Psoas muscle (tissue), 8 donors: ENCODE data around the gene KIF19. TPM values are rescaled to one million over a fixed set of nuclear protein-coding genes. Genes with fewer than 3 reads are reported as not detected.

ENCODE experiments used
- ATAC-seq, 4 donors: fragments of 200-7000 bp; cut with Tn5 transposase; one replicate each; pipeline ENCODE4 v1.9.1; 2020; ENCODE audit warnings: moderate library complexity in 3 of 4, mild to moderate bottlenecking in 2 of 4
- DNase-seq, 2 donors: peaks; one replicate each; pipeline ENCODE4 v3.0.0-alpha.2; 2020
- H3K27ac ChIP-seq: fragments of 200-600 bp; one replicate; pipeline ENCODE4 v1.8.0; 2022
- H3K27me3 ChIP-seq, 3 donors: fragments of 200-600 bp in 1 of 3; one replicate each; pipeline versions ENCODE4 v1.6.1 to v1.8.0; 2013 to 2022; ENCODE audit warnings: low read length in 2 of 3, mild to moderate bottlenecking in 2 of 3, moderate library complexity in 1 of 3; ENCODE audit not compliant: insufficient read depth in 3 of 3
- H3K36me3 ChIP-seq, 2 donors: fragments of 200-600 bp in 1 of 2; one replicate each; pipeline versions ENCODE4 v1.6.1 to v1.8.0; 2013 to 2022; ENCODE audit warnings: low read depth in 1 of 2, mild to moderate bottlenecking in 1 of 2, moderate library complexity in 1 of 2; ENCODE audit not compliant: insufficient read depth in 1 of 2
- H3K4me1 ChIP-seq: fragments of 200-600 bp; one replicate; pipeline ENCODE4 v1.8.0; 2022
- H3K4me3 ChIP-seq: fragments of 200-600 bp; one replicate; pipeline ENCODE4 v1.8.0; 2022; ENCODE audit warnings: mild to moderate bottlenecking
- H3K9me3 ChIP-seq: fragments of 200-600 bp; one replicate; pipeline ENCODE4 v1.8.0; 2022
- WGBS, 3 donors: extraction: QIAGEN DNeasy Blood & Tissue Kit; methylation state at CpG; one replicate each; pipeline versions ENCODE4 v1.1.6 to v1.1.7; 2013; 5-methylcytosine and 5-hydroxymethylcytosine counted together
- intact Hi-C, 2 donors: fragments of 100-400 bp; cut with DNase I; formaldehyde crosslinking; loops; one replicate each; pipeline versions ENCODE4 v1.11.0 to v1.14.2; 2022
- polyA plus RNA-seq, 3 donors: library from polyadenylated mRNA; stranded (reverse); fragments of 200-250 nt; gene quantifications; one replicate each; pipeline ENCODE4 v1.2.3, GENCODE V29; 2013
- total RNA-seq, 4 donors: library from RNA; stranded (reverse); fragmentation: NEBNext Ultra II Directional in 2 of 4; extraction: Animal tissue kit (Norgen Biotek cat#: 25700) in 2 of 4; gene quantifications; one replicate each; pipeline versions ENCODE4 v1.2.1 to v1.2.4, GENCODE V29; 2021 to 2023
- TF ChIP-seq, protein P1 (sequence below): fragments of 200-600 bp; IDR thresholded peaks from one replicate; pipeline ENCODE4 v1.8.0; 2022; ENCODE audit warnings: antibody characterized with exemption
- donor health status: healthy with polysubstance abuse.
- donor health status: DM: no; HTN: no; CAD: no; lungs with moderate emphysema.
- donor health status: Bipolar disorder and iron deficiency.
- donor health status: healthy.
- donor health status: DM: yes; HTN: yes; CAD: no.
- donor health status: DM: no; HTN: no; CAD: no.
- donor health status: DM: no; HTN: no; CAD: no.
- donor health status: DM: yes; HTN: yes; CAD: no.

KIF19 gene
- total and polyA plus RNA-seq, 7 donors: 0.13 to 0.44 (median 0.27) TPM

DNA sequence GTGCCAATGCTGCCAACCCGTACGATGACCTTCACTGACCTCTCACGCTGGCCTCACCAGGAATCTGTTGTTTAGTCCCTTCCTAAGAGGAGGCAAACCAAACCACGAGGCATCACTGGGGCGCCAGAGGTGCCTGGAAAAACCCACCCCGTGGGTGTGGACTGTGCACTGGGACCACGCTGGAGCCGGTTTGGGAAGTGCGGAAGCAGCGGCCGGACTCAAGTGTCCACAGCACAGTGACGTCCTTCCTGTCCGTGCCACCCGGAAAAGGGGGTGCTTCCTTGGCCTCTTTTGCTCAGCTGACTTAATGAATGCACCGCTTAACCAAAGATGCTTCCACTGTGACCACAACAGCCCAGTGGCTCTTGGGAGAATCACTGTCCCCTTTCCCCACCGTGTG, 9.0 kb upstream of the KIF19 start:
- Histone ChIP-seq H3K4me1 (no peaks in the 10 kb centered on the region), H3K4me3 (no peak overlapping the region), H3K9me3 (no peaks in the 10 kb centered on the region), H3K36me3 (no peaks in the 10 kb centered on the region), H3K27ac (no peak overlapping the region), H3K27me3 (no peaks in the 10 kb centered on the region)
- 63 to 65% (median 63%) methylated on average over 16 of the region's 16 CpGs for WGBS, 3 donors
- intact Hi-C loops: no loop called here
- ATAC-seq (no peak), DNase-seq (no peak)
- TF ChIP-seq, protein P1, sequence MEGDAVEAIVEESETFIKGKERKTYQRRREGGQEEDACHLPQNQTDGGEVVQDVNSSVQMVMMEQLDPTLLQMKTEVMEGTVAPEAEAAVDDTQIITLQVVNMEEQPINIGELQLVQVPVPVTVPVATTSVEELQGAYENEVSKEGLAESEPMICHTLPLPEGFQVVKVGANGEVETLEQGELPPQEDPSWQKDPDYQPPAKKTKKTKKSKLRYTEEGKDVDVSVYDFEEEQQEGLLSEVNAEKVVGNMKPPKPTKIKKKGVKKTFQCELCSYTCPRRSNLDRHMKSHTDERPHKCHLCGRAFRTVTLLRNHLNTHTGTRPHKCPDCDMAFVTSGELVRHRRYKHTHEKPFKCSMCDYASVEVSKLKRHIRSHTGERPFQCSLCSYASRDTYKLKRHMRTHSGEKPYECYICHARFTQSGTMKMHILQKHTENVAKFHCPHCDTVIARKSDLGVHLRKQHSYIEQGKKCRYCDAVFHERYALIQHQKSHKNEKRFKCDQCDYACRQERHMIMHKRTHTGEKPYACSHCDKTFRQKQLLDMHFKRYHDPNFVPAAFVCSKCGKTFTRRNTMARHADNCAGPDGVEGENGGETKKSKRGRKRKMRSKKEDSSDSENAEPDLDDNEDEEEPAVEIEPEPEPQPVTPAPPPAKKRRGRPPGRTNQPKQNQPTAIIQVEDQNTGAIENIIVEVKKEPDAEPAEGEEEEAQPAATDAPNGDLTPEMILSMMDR: no peak

- TF ChIP-seq, protein P1: no peak
- H3K4me3 ChIP-seq: no peak overlapping the region
- H3K4me1 ChIP-seq: no peaks in the 10 kb centered on the region
- no peaks in the 10 kb centered on the region for H3K27me3 ChIP-seq
- no peak for DNase-seq
- H3K27ac ChIP-seq: no peak overlapping the region
- WGBS, 3 donors: 82 to 91% (median 86%) methylated on average over 10 of the region's 10 CpGs
- no peaks in the 10 kb centered on the region for H3K9me3 ChIP-seq
- intact Hi-C loops: no loop called here
- no peak for ATAC-seq
- no peaks in the 10 kb centered on the region for H3K36me3 ChIP-seq
These were observed 7.6 kb upstream of the KIF19 start for GRCh38 chr17:74318391-74318790.

DNA sequence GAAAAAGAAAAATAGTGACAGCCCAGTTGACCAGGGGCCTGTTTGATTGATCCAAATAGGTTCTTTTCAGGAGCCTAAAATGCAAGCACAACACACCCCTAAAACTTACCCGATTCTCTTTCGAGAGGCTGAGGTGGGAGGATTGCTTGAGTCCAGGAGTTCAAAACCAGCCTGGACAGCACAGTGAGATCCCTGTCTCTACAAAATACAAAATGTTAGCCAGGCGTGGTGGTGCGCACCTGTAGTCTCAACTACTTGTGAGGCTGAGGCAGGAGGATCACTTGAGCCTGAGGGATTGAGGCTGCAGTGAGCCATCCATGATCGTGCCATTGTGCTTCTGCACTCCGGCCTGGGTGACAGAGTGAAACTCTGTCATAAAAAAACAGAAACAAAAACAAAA, 1.5 kb upstream of the KIF19 start:
- Histone ChIP-seq H3K36me3 (no peaks in the 10 kb centered on the region), H3K27me3 (no peaks in the 10 kb centered on the region), H3K27ac (no peak overlapping the region), H3K9me3 (no peaks in the 10 kb centered on the region), H3K4me3 (no peak overlapping the region), H3K4me1 (peaks cover 14% of the 10 kb centered on the region)
- ATAC-seq (no peak), DNase-seq (no peak)
- 84 to 97% (median 96%) methylated on average over 6 of the region's 6 CpGs for WGBS, 3 donors
- intact Hi-C loops: no loop called here
- TF ChIP-seq, protein P1: no peak

DNA sequence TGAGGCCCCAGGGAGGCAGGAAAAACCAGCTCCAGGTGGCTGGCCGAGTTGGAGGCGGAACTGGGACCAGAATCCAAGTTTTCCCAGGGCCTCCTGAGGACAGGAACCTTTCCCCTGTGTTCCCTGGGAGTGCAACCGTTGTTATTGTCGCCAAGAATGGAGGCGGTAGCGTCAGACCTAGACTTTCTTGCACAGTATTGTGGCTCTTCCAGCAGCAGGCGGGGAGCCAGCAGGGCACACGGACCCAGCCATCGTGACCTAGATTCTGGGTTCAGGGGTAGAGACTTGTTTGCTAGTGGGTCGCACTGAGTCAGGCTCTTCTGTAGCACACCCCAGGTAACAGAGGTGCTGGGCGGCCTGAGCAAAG, 667 bp upstream of the KIF19 start:
- 17 to 23% (median 20%) methylated on average over 11 of the region's 11 CpGs for WGBS, 3 donors
- peak; percentile 18 to 76 (median 56) for ATAC-seq

DNA sequence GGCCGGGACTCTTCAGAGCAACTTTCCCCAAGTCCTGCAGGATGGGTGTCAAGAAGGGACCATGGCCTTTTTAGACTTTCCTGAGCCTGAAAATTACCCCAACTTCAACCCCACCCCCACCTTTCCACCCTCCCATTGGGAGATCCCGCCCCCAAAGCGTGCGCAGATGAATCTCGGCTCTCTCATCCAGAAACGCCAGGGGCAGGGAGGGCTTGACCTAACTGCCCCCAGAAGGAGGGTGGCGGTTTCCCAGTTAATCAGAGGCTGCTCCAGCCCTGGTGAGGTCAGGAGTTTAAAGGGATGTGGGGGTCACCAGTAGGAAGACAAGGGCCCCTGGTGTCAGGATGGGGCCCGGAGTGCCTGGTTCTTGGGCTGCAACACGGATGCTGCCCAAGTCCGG, 480 bp downstream of the KIF19 start:
- Histone ChIP-seq H3K27me3 (no peaks in the 10 kb centered on the region), H3K27ac (no peak overlapping the region), H3K36me3 (no peaks in the 10 kb centered on the region), H3K9me3 (no peaks in the 10 kb centered on the region), H3K4me1 (peaks cover 14% of the 10 kb centered on the region), H3K4me3 (peak overlapping the region; percentile 68)
- intact Hi-C loops: no loop called here
- TF ChIP-seq, protein P1: no peak
- no peak for DNase-seq
- WGBS, 3 donors: 37 to 50% (median 49%) methylated on average over 10 of the region's 10 CpGs
- no peak for ATAC-seq

More for the DNA sequence above, 667 bp upstream of the KIF19 start:
- intact Hi-C loops: no loop called here
- no peaks in the 10 kb centered on the region for H3K36me3 ChIP-seq
- no peak overlapping the region for H3K27ac ChIP-seq
- DNase-seq: peak in 1 of 2 donors; percentile 66
- TF ChIP-seq, protein P1: no peak
- H3K4me3 ChIP-seq: peak overlapping the region; percentile 68
- no peaks in the 10 kb centered on the region for H3K9me3 ChIP-seq
- H3K4me1 ChIP-seq: peaks cover 14% of the 10 kb centered on the region
- H3K27me3 ChIP-seq: no peaks in the 10 kb centered on the region
